ENCODE data around the gene ZNF215. TPM values are rescaled to one million over a fixed set of nuclear protein-coding genes. Genes with fewer than 3 reads are reported as not detected.

The ZNF215 gene
- total and polyA plus RNA-seq, 3 donors from 2014 or later, result 2.7 to 4.5 (median 4.2) TPM

DNA sequence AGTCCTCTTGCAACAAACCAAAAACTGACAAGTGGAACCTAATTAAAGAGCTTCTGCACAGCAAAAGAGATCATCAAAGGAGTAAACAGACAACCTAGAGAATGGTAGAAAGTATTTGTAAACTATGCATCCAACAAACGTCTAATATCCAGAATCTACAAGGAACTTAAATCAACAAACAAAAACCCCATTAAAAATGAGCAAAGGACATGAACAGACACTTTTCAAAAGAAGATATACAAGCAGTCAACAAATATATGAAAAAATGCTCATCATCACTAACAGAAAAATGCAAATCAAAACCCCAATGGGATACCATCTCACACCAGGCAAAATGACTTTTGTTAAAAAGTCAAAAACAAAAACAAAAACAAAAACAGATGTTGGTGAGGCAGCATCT lies 60.3 kb downstream of the ZNF215 start:
- Histone ChIP-seq H3K27ac (no peak overlapping the region), H3K36me3 (ENCODE audit: low read depth, missing control alignments) (no peaks in the 10 kb centered on the region), H3K4me3 (no peak overlapping the region), H3K4me1 (no peaks in the 10 kb centered on the region), H3K9me3 (no peaks in the 10 kb centered on the region), H3K27me3 (no peaks in the 10 kb centered on the region)
- intact Hi-C loops (cut with DNase I; ENCODE audit: low total_unique reads), result no loop called here
- TF ChIP-seq POLR2A (IDR thresholded peaks at IDR 0.05), result no peak
- TF ChIP-seq CTCF (IDR thresholded peaks at IDR 0.05), result no peak
- DNase-seq, result no peak
- 75 to 76% methylated on average over 1 of the region's 1 CpG for WGBS, 2 donors

DNA sequence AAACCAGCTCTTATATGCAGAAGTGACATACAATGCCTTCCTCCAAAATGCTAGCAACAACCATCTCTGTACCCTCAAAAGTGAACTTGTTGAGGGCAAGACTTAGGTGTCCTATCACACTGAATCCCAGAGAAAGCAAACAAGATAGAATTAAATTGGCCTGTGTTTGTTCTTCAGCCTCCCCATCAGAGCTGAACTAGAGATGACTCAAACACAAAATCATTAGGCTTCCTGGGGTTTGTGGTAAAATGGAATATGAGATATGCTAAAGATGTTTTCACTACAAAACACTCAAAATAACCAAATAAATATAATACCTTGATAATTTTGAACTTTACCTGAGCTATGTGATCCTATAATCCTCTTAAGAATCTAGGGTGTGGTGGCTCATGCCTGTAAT lies 62.3 kb downstream of the ZNF215 start:
- TF ChIP-seq POLR2A (IDR thresholded peaks at IDR 0.05) (no peak), CTCF (IDR thresholded peaks at IDR 0.05) (no peak)
- no peaks in the 10 kb centered on the region for H3K36me3 ChIP-seq (ENCODE audit: low read depth, missing control alignments)
- intact Hi-C loops (cut with DNase I; ENCODE audit: low total_unique reads), result no loop called here
- no peak overlapping the region for H3K4me3 ChIP-seq
- no peak for DNase-seq
- H3K27me3 ChIP-seq, result no peaks in the 10 kb centered on the region
- H3K4me1 ChIP-seq, result no peaks in the 10 kb centered on the region
- no peak overlapping the region for H3K27ac ChIP-seq
- no peaks in the 10 kb centered on the region for H3K9me3 ChIP-seq

DNA sequence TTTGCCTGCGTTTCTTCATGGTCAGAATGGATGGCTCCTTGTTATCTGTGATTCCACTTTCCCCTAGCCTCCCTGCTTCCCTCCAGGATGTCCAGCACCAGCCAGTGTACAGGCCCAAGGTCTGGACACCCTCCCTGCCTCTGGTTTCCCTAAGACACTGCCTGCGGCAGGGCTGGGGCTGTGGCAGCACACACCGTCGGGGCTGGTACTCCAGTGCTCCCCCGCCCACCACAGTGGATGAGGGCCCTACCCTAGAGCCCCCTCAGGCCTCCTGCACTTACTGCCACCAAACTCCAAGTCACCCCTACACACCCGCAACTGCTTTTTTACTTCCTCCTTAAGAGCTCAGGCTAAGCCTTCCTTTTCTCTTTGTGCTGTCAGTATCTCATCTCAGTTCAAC lies 65.0 kb downstream of the ZNF215 start:
- H3K4me1 ChIP-seq, result no peaks in the 10 kb centered on the region
- no peaks in the 10 kb centered on the region for H3K36me3 ChIP-seq (ENCODE audit: low read depth, missing control alignments)
- H3K4me3 ChIP-seq, result no peak overlapping the region
- DNase-seq, result no peak
- 75 to 90% methylated on average over 6 of the region's 6 CpGs for whole genome bisulfite sequencing, 2 donors
- intact Hi-C loops (cut with DNase I; ENCODE audit: low total_unique reads), result no loop called here
- H3K9me3 ChIP-seq, result no peaks in the 10 kb centered on the region
- no peaks in the 10 kb centered on the region for H3K27me3 ChIP-seq
- no peak overlapping the region for H3K27ac ChIP-seq
- no peak for TF ChIP-seq POLR2A (IDR thresholded peaks at IDR 0.05)
- no peak for TF ChIP-seq CTCF (IDR thresholded peaks at IDR 0.05)

DNA sequence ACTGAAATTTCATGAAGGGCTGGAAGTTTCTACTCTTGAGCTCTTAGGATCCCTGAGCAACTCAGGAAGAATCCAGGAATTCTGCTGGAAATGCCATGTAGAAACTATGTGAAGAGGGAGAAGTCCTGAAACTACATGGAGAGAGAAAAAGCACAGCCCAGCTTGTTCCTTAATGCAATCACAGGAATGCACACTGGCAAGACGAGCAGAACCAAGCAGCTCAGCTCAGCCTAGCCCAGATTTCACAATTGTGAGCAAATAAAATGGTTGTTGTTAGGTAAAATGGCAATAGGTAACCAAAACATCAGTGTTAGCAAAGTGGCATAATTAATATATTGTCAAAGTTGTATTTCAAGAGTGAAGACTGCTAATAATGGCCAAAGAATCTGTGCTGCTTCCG lies 65.8 kb downstream of the ZNF215 start:
- intact Hi-C loops (cut with DNase I; ENCODE audit: low total_unique reads), result no loop called here

More for the DNA sequence above, 65.8 kb downstream of the ZNF215 start:
- H3K4me1 ChIP-seq, result no peaks in the 10 kb centered on the region
- 74 to 75% methylated on average over 2 of the region's 2 CpGs for WGBS, 2 donors
- H3K27ac ChIP-seq, result no peak overlapping the region
- no peaks in the 10 kb centered on the region for H3K9me3 ChIP-seq
- H3K27me3 ChIP-seq, result no peaks in the 10 kb centered on the region
- TF ChIP-seq POLR2A (IDR thresholded peaks at IDR 0.05), result no peak
- no peak for TF ChIP-seq CTCF (IDR thresholded peaks at IDR 0.05)
- no peaks in the 10 kb centered on the region for H3K36me3 ChIP-seq (ENCODE audit: low read depth, missing control alignments)
- no peak for DNase-seq
- no peak overlapping the region for H3K4me3 ChIP-seq
